GM12874 (cell line): ENCODE results near the gene PRR36.

Experiments used
- CTCF ChIP-seq: IDR thresholded peaks from 2 replicates; pipeline ENCODE4 v1.5.1; 2011; ENCODE audit warnings: low read depth, mild to moderate bottlenecking, control low read depth, low read length, moderate library complexity; ENCODE audit not compliant: insufficient read depth

Gene PRR36

GRCh38 chr19:7909471-7910067 is 35.4 kb upstream of the PRR36 start:
- no peak for TF ChIP-seq CTCF

GRCh38 chr19:7908742-7909461 is 34.7 kb upstream of the PRR36 start:
- no peak for TF ChIP-seq CTCF

GRCh38 chr19:7908078-7908699 is 34.0 kb upstream of the PRR36 start:
- TF ChIP-seq CTCF = no peak

GRCh38 chr19:7907544-7907943 is 33.4 kb upstream of the PRR36 start:
- TF ChIP-seq CTCF = no peak

- no peak for TF ChIP-seq CTCF
These were observed 32.9 kb upstream of the PRR36 start for GRCh38 chr19:7907122-7907521.

- no peak for TF ChIP-seq CTCF
These were observed 31.7 kb upstream of the PRR36 start for GRCh38 chr19:7905859-7906258.

GRCh38 chr19:7905268-7905667 is 31.1 kb upstream of the PRR36 start:
- TF ChIP-seq CTCF = no peak
